SK-N-SH treated with all-trans-retinoic acid at 6 μM for 48 hours (cell line): ENCODE measurements around the gene PCDHGA1.
"Not testable (repeated sequence)": the region's sequence is repeated elsewhere in the genome, so short reads cannot be mapped to it uniquely, and the experiment has no call there.

Experiments used
- BACH2 ChIP-seq: fragments of 250-450 bp; sonication (Bioruptor Pico); IDR thresholded peaks from 2 replicates; pipeline ENCODE4 v1.9.0; 2021; ENCODE audit warnings: mild to moderate bottlenecking, borderline replicate concordance
- CSRNP3 ChIP-seq: fragments of 250-450 bp; sonication (Bioruptor Pico); IDR thresholded peaks from 2 replicates; pipeline ENCODE4 v1.5.1; 2021; ENCODE audit warnings: mild to moderate bottlenecking, moderate library complexity
- ESRRG ChIP-seq: fragments of 250-450 bp; sonication (Bioruptor Pico); IDR thresholded peaks from 2 replicates; pipeline ENCODE4 v1.6.1; 2021; ENCODE audit warnings: mild to moderate bottlenecking
- GLIS3 ChIP-seq: fragments of 250-450 bp; sonication (Bioruptor Pico); IDR thresholded peaks from 2 replicates; pipeline ENCODE4 v1.5.0; 2020; ENCODE audit warnings: mild to moderate bottlenecking, moderate library complexity
- POU6F1 ChIP-seq: fragments of 250-450 bp; sonication (Bioruptor Pico); IDR thresholded peaks from 2 replicates; pipeline ENCODE4 v1.8.0; 2021; ENCODE audit warnings: low read depth, mild to moderate bottlenecking, moderate library complexity, borderline replicate concordance
- RARB ChIP-seq: fragments of 250-450 bp; sonication (Bioruptor Pico); IDR thresholded peaks from 2 replicates; pipeline ENCODE4 v1.8.0; 2021; ENCODE audit warnings: mild to moderate bottlenecking, moderate library complexity
- TCF4 ChIP-seq: fragments of 250-450 bp; sonication (Bioruptor Pico); IDR thresholded peaks from 2 replicates; pipeline ENCODE4 v1.8.0; 2021; ENCODE audit warnings: mild to moderate bottlenecking, moderate library complexity, borderline replicate concordance
- ZC3H10 ChIP-seq: fragments of 250-450 bp; sonication (Bioruptor Pico); IDR thresholded peaks from 2 replicates; pipeline ENCODE4 v1.5.1; 2021; ENCODE audit warnings: mild to moderate bottlenecking, moderate library complexity
- ZFP30 ChIP-seq: fragments of 450-650 bp; formaldehyde crosslinking; IDR thresholded peaks from 2 replicates; pipeline ENCODE4 v1.5.0; 2022; ENCODE audit warnings: mild to moderate bottlenecking, moderate library complexity
- ZNF70 ChIP-seq: fragments of 450-650 bp; formaldehyde crosslinking; IDR thresholded peaks from 2 replicates; pipeline ENCODE4 v1.5.0; 2020; ENCODE audit warnings: mild to moderate bottlenecking, moderate library complexity
- TF ChIP-seq, protein P1 (sequence below): fragments of 250-450 bp; sonication (Bioruptor Pico); IDR thresholded peaks from 2 replicates; pipeline ENCODE4 v1.5.1; 2020; ENCODE audit warnings: low read depth, mild to moderate bottlenecking, moderate library complexity
- TF ChIP-seq, protein P2 (sequence below): fragments of 250-450 bp; sonication (Bioruptor Pico); IDR thresholded peaks from 2 replicates; pipeline ENCODE4 v1.8.0; 2020; ENCODE audit warnings: mild to moderate bottlenecking, moderate library complexity, borderline replicate concordance

GRCh38 chr5:141407790-141408505, 77.6 kb downstream of the PCDHGA1 start, which contains the start of gene PCDHGB6:
- TF ChIP-seq ZNF70 (CRISPR knock-in tag); ZFP30 (CRISPR knock-in tag); CSRNP3 (CRISPR knock-in tag); BACH2 (CRISPR knock-in tag); RARB (CRISPR knock-in tag); TCF4 (CRISPR knock-in tag); ESRRG (CRISPR knock-in tag); ZC3H10; GLIS3 (CRISPR knock-in tag); POU6F1 (CRISPR knock-in tag): not testable (repeated sequence)
- TF ChIP-seq, protein P1, sequence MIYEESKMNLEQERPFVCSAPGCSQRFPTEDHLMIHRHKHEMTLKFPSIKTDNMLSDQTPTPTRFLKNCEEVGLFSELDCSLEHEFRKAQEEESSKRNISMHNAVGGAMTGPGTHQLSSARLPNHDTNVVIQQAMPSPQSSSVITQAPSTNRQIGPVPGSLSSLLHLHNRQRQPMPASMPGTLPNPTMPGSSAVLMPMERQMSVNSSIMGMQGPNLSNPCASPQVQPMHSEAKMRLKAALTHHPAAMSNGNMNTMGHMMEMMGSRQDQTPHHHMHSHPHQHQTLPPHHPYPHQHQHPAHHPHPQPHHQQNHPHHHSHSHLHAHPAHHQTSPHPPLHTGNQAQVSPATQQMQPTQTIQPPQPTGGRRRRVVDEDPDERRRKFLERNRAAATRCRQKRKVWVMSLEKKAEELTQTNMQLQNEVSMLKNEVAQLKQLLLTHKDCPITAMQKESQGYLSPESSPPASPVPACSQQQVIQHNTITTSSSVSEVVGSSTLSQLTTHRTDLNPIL (CRISPR knock-in tag): not testable (repeated sequence)
- TF ChIP-seq, protein P2, sequence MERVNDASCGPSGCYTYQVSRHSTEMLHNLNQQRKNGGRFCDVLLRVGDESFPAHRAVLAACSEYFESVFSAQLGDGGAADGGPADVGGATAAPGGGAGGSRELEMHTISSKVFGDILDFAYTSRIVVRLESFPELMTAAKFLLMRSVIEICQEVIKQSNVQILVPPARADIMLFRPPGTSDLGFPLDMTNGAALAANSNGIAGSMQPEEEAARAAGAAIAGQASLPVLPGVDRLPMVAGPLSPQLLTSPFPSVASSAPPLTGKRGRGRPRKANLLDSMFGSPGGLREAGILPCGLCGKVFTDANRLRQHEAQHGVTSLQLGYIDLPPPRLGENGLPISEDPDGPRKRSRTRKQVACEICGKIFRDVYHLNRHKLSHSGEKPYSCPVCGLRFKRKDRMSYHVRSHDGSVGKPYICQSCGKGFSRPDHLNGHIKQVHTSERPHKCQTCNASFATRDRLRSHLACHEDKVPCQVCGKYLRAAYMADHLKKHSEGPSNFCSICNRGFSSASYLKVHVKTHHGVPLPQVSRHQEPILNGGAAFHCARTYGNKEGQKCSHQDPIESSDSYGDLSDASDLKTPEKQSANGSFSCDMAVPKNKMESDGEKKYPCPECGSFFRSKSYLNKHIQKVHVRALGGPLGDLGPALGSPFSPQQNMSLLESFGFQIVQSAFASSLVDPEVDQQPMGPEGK: not testable (repeated sequence)
